ENCODE results near the gene CPNE1.

CPNE1 gene

GRCh38 chr20:35610833-35611427 is 53.8 kb downstream of the CPNE1 start:
- H3K27me3 ChIP-seq (ENCODE audit: insufficient read depth, poor library complexity, severe bottlenecking) = no peaks in the 10 kb centered on the region
- ATAC-seq (ENCODE audit: low read depth) (no peak), DNase-seq (ENCODE audit: low spot score) (peak; percentile 68)
- peaks cover 12% of the 10 kb centered on the region for H3K4me1 ChIP-seq (ENCODE audit: insufficient read depth, poor library complexity, severe bottlenecking)
- H3K4me3 ChIP-seq (ENCODE audit: severe bottlenecking) = no peak overlapping the region
- no peak overlapping the region for H3K27ac ChIP-seq (ENCODE audit: poor library complexity, severe bottlenecking)
- H3K36me3 ChIP-seq (ENCODE audit: low read depth) = no peaks in the 10 kb centered on the region
- H3K9me3 ChIP-seq (ENCODE audit: severe bottlenecking) = no peaks in the 10 kb centered on the region
- TF ChIP-seq CTCF (IDR thresholded peaks at IDR 0.05; ENCODE audit: poor library complexity, severe bottlenecking) = no peak

- DNase-seq (ENCODE audit: low spot score) (peak; percentile 95), ATAC-seq (ENCODE audit: low read depth) (peak; percentile 77)
- no peak for TF ChIP-seq CTCF (IDR thresholded peaks at IDR 0.05; ENCODE audit: poor library complexity, severe bottlenecking)
- H3K4me1 ChIP-seq (ENCODE audit: insufficient read depth, poor library complexity, severe bottlenecking) = peaks cover 12% of the 10 kb centered on the region
- H3K27me3 ChIP-seq (ENCODE audit: insufficient read depth, poor library complexity, severe bottlenecking) = no peaks in the 10 kb centered on the region
- no peak overlapping the region for H3K4me3 ChIP-seq (ENCODE audit: severe bottlenecking)
- H3K9me3 ChIP-seq (ENCODE audit: severe bottlenecking) = no peaks in the 10 kb centered on the region
- no peaks in the 10 kb centered on the region for H3K36me3 ChIP-seq (ENCODE audit: low read depth)
- peak overlapping the region; percentile 1 for H3K27ac ChIP-seq (ENCODE audit: poor library complexity, severe bottlenecking)
Observed at GRCh38 chr20:35607003-35607735, 57.5 kb downstream of the CPNE1 start.

- peak; percentile 71 for DNase-seq (ENCODE audit: low spot score)
- H3K36me3 ChIP-seq (ENCODE audit: low read depth) = no peaks in the 10 kb centered on the region
- no peaks in the 10 kb centered on the region for H3K9me3 ChIP-seq (ENCODE audit: severe bottlenecking)
- ATAC-seq (ENCODE audit: low read depth) = no peak
- H3K4me1 ChIP-seq (ENCODE audit: insufficient read depth, poor library complexity, severe bottlenecking) = peaks cover 12% of the 10 kb centered on the region
- no peak overlapping the region for H3K27ac ChIP-seq (ENCODE audit: poor library complexity, severe bottlenecking)
- peaks cover 2% of the 10 kb centered on the region for H3K27me3 ChIP-seq (ENCODE audit: insufficient read depth, poor library complexity, severe bottlenecking)
- no peak for TF ChIP-seq CTCF (IDR thresholded peaks at IDR 0.05; ENCODE audit: poor library complexity, severe bottlenecking)
- H3K4me3 ChIP-seq (ENCODE audit: severe bottlenecking) = no peak overlapping the region
Observed at GRCh38 chr20:35606127-35606526, 58.6 kb downstream of the CPNE1 start.

- DNase-seq (ENCODE audit: low spot score) (peak; percentile 82), ATAC-seq (ENCODE audit: low read depth) (no peak)
- Histone ChIP-seq H3K27me3 (ENCODE audit: insufficient read depth, poor library complexity, severe bottlenecking) (peaks cover 9% of the 10 kb centered on the region), H3K4me1 (ENCODE audit: insufficient read depth, poor library complexity, severe bottlenecking) (peaks cover 12% of the 10 kb centered on the region), H3K4me3 (ENCODE audit: severe bottlenecking) (no peak overlapping the region), H3K36me3 (ENCODE audit: low read depth) (no peaks in the 10 kb centered on the region), H3K27ac (ENCODE audit: poor library complexity, severe bottlenecking) (no peak overlapping the region), H3K9me3 (ENCODE audit: severe bottlenecking) (no peaks in the 10 kb centered on the region)
- peak; percentile 57 for TF ChIP-seq CTCF (IDR thresholded peaks at IDR 0.05; ENCODE audit: poor library complexity, severe bottlenecking)
Observed at GRCh38 chr20:35604449-35604747, 60.3 kb downstream of the CPNE1 start.

Data from RWPE2 (cell line).